A549 (cell line): ENCODE data around the gene UROC1. TPM values are rescaled to one million over a fixed set of nuclear protein-coding genes. Genes with fewer than 3 reads are reported as not detected.

ENCODE experiments used
- ATAC-seq, 2 experiments: fragments of 200-7000 bp in 1 of 2; fragments of >200 bp in 1 of 2; cut with Nextera tagmentation in 1 of 2; cut with Tn5 transposase in 1 of 2; 3 replicates each; pipeline versions ENCODE4 v1.8.0 to v1.9.1; 2018 to 2020; ENCODE audit warnings: mild to moderate bottlenecking in 1 of 2, moderate library complexity in 1 of 2
- CTCF ChIA-PET: fragments of 300-600 bp; sonication (Branson Sonifier 250); formaldehyde crosslinking; extraction: SDS; loops from one replicate; lab custom pipeline; 2021; ENCODE audit warnings: antibody characterized with exemption, inconsistent platforms; lab: Yijun Ruan, JAX
- POLR2A ChIA-PET: fragments of 350-600 bp; formaldehyde crosslinking; extraction: SDS; loops from one replicate; lab custom pipeline; 2021; ENCODE audit warnings: antibody characterized with exemption, inconsistent platforms; lab: Yijun Ruan, JAX
- DNase-seq, 2 experiments: peaks; one replicate each; pipeline versions ENCODE4 v3.0.0 to v3.0.0-alpha.2; 2011 to 2016; ENCODE audit warnings: low read depth in 1 of 2, low spot score in 1 of 2
- FAIRE-seq: peaks from 2 replicates; lab custom pipeline; 2011; peaks lifted over from hg19 to GRCh38; lab: Jason Lieb, UNC
- H3K27ac ChIP-seq, 2 experiments: fragments of >200 bp; sonication (Bioruptor Twin); formaldehyde crosslinking; 3 replicates each; pipeline ENCODE4 v1.5.1; 2016 to 2017
- H3K4me1 ChIP-seq: fragments of >200 bp; sonication (Bioruptor Twin); formaldehyde crosslinking; 3 replicates; pipeline ENCODE4 v1.6.1; 2016
- H3K4me2 ChIP-seq: fragments of >200 bp; sonication (Bioruptor Twin); formaldehyde crosslinking; 3 replicates; pipeline ENCODE4 v1.6.1; 2016
- H3K4me3 ChIP-seq: fragments of >200 bp; sonication (Bioruptor Twin); formaldehyde crosslinking; 3 replicates; pipeline ENCODE4 v1.5.1; 2016
- H3K9me3 ChIP-seq: fragments of >200 bp; sonication (Bioruptor Twin); formaldehyde crosslinking; 3 replicates; pipeline ENCODE4 v1.6.1; 2016
- CEBPB ChIP-seq, 2 experiments: fragments of >200 bp in 1 of 2; sonication (Bioruptor Twin) in 1 of 2; formaldehyde crosslinking in 1 of 2; IDR thresholded peaks; 2 replicates each; pipeline ENCODE4 v1.6.1; 2012 to 2016
- CHD4 ChIP-seq: fragments of 200-600 bp; sonication (generic); IDR thresholded peaks from 2 replicates; pipeline ENCODE4 v1.6.1; 2016; ENCODE audit warnings: antibody characterized with exemption, mild to moderate bottlenecking, borderline replicate concordance
- EHF ChIP-seq: fragments of 250-450 bp; sonication (Bioruptor Pico); IDR thresholded peaks from 2 replicates; pipeline ENCODE4 v1.5.0; 2020; ENCODE audit warnings: mild to moderate bottlenecking
- ELK1 ChIP-seq: fragments of 150-350 bp; IDR thresholded peaks from 2 replicates; pipeline ENCODE4 v1.6.1; 2014; ENCODE audit warnings: low read depth, mild to moderate bottlenecking, low read length
- EP300 ChIP-seq, 2 experiments: fragments of >200 bp; sonication (Bioruptor Twin); formaldehyde crosslinking; IDR thresholded peaks; 2 replicates in 1 of 2; 3 replicates in 1 of 2; pipeline ENCODE4 v1.6.1; 2016 to 2017
- GATA3 ChIP-seq: IDR thresholded peaks from 2 replicates; pipeline ENCODE4 v1.6.1; 2012; ENCODE audit warnings: borderline replicate concordance
- HES2 ChIP-seq: fragments of >200 bp; sonication (Bioruptor Twin); formaldehyde crosslinking; IDR thresholded peaks from 2 replicates; pipeline ENCODE4 v1.6.1; 2016
- HMGXB4 ChIP-seq: fragments of 250-450 bp; sonication (Bioruptor Pico); IDR thresholded peaks from 2 replicates; pipeline ENCODE4 v1.5.0; 2021; ENCODE audit warnings: mild to moderate bottlenecking, moderate library complexity, borderline replicate concordance
- HOXB13 ChIP-seq: fragments of 250-450 bp; sonication (Bioruptor Pico); IDR thresholded peaks from 2 replicates; pipeline ENCODE4 v1.5.0; 2020; ENCODE audit warnings: low read depth, mild to moderate bottlenecking, moderate library complexity
- HOXB5 ChIP-seq: fragments of 250-450 bp; sonication (Bioruptor Pico); IDR thresholded peaks from 2 replicates; pipeline ENCODE4 v1.5.0; 2020; ENCODE audit warnings: mild to moderate bottlenecking, moderate library complexity
- JUN ChIP-seq, 2 experiments: fragments of >200 bp; sonication (Bioruptor Twin); formaldehyde crosslinking; IDR thresholded peaks; 2 replicates in 1 of 2; 3 replicates in 1 of 2; pipeline ENCODE4 v1.6.1; 2016 to 2017
- PHF8 ChIP-seq: fragments of 200-600 bp; sonication (generic); IDR thresholded peaks from 2 replicates; pipeline ENCODE4 v1.6.1; 2016; ENCODE audit warnings: low read depth, mild to moderate bottlenecking, antibody characterized with exemption, moderate library complexity, borderline replicate concordance
- RARB ChIP-seq: fragments of 250-450 bp; sonication (Bioruptor Pico); IDR thresholded peaks from 2 replicates; pipeline ENCODE4 v1.8.0; 2021; ENCODE audit warnings: mild to moderate bottlenecking, moderate library complexity
- TFCP2L1 ChIP-seq: fragments of 250-450 bp; sonication (Bioruptor Pico); IDR thresholded peaks from 2 replicates; pipeline ENCODE4 v1.5.0; 2021; ENCODE audit warnings: mild to moderate bottlenecking
- ZSCAN20 ChIP-seq: fragments of 250-450 bp; sonication (Bioruptor Pico); IDR thresholded peaks from 2 replicates; pipeline ENCODE4 v1.8.0; 2022; ENCODE audit warnings: mild to moderate bottlenecking, moderate library complexity
- whole genome bisulfite sequencing: methylation state at CpG from one replicate; pipeline ENCODE4 v1.1.6; 2017; ENCODE audit errors: missing lambda C conversion rate; 5-methylcytosine and 5-hydroxymethylcytosine counted together
- polyA plus RNA-seq, 4 experiments: library from polyadenylated mRNA; depleted of rRNA in 3 of 4; stranded (reverse); fragments of >200 nt; fragmentation: RNase III in 1 of 4; extraction: RNeasy Plus Mini Kit Qiagen cat#74134 plus additional on column Dnase treatment in 1 of 4; gene quantifications; 2 replicates in 3 of 4; 3 replicates in 1 of 4; pipeline ENCODE4 v1.2.3, GENCODE V29; 2011 to 2017

UROC1 gene
- polyA plus RNA-seq, 2 of the 4 experiments (the other 2 are of a cell fraction) = not detected

- peak overlapping the region; percentile 99 to 100 for H3K27ac ChIP-seq
- no peak for FAIRE-seq
- DNase-seq = peak; percentile 35 to 57
- 0 out of 2 replicates have a peak, but pooled peaks have one; percentile 6 for TF ChIP-seq PHF8
- no peak for TF ChIP-seq TFCP2L1 (CRISPR knock-in tag)
- ChIA-PET CTCF (interaction anchor here (0.8 to 1.7 kb wide), 3 partner anchors 13 to 1072 kb away, joined by 3 to 4 read pairs (median 4); no protein-coding TSS in a partner anchor), POLR2A (interaction anchor here (1.0 to 1.6 kb wide), 2 partner anchors 14 to 230 kb away, joined by 3 to 7 read pairs; partner anchors contain the start of gene CHCHD6)
- peaks cover 29% of the 10 kb centered on the region for H3K4me1 ChIP-seq
- ATAC-seq = peak; percentile 42 to 57
- 64% methylated on average over 10 of the region's 72 CpGs for WGBS
- peak overlapping the region; percentile 95 for H3K4me2 ChIP-seq
- H3K9me3 ChIP-seq = no peaks in the 10 kb centered on the region
- peak overlapping the region; percentile 90 for H3K4me3 ChIP-seq
These were observed 42.8 kb downstream of the UROC1 start for GRCh38 chr3:126474498-126475412.

GRCh38 chr3:126473292-126474168 is 44.0 kb downstream of the UROC1 start:
- no peaks in the 10 kb centered on the region for H3K9me3 ChIP-seq
- TF ChIP-seq HMGXB4 (CRISPR knock-in tag) = no peak
- TF ChIP-seq ZSCAN20 (CRISPR knock-in tag) = no peak
- TF ChIP-seq EP300 (IDR thresholded peaks at IDR 0.05) = no peak
- TF ChIP-seq EHF (CRISPR knock-in tag) = no peak
- no peak for TF ChIP-seq HOXB5 (CRISPR knock-in tag)
- TF ChIP-seq ELK1 = no peak
- TF ChIP-seq RARB (CRISPR knock-in tag) = no peak
- TF ChIP-seq HOXB13 (CRISPR knock-in tag) = no peak
- TF ChIP-seq, all 56 proteins: peak for 0
- ChIA-PET POLR2A (no interaction called here), CTCF (interaction anchor here (1.6 to 1.7 kb wide), 2 partner anchors 12 to 20 kb away, joined by 4 read pairs; no protein-coding TSS in a partner anchor)
- ATAC-seq (no peak), FAIRE-seq (no peak), DNase-seq (no peak)
- Histone ChIP-seq H3K27ac (peak overlapping the region; percentile 65 to 84; a peak in 5 of 6 replicates), H3K4me3 (peak overlapping the region; percentile 90; the same call in 2 of the 3 replicates), H3K4me1 (peaks cover 29% of the 10 kb centered on the region), H3K4me2 (peak overlapping the region; percentile 95)
- 90% methylated on average over 14 of the region's 14 CpGs for WGBS

- ATAC-seq (peak; percentile 47 to 66; a peak in 4 of 6 replicates), DNase-seq (peak; percentile 62 to 73), FAIRE-seq (no peak)
- Histone ChIP-seq H3K4me2 (peak overlapping the region; percentile 95), H3K27ac (peak overlapping the region; percentile 65 to 84), H3K4me1 (peaks cover 29% of the 10 kb centered on the region), H3K9me3 (no peaks in the 10 kb centered on the region), H3K4me3 (peak overlapping the region; percentile 17)
- TF ChIP-seq GATA3 = peak; percentile 68
- peak in 1 of 2 experiments; percentile 32; a peak in 1 of 5 replicates for TF ChIP-seq JUN (IDR thresholded peaks at IDR 0.05)
- TF ChIP-seq CEBPB (IDR thresholded peaks at IDR 0.05) = peak; percentile 83 to 86
- peak; percentile 28; the same call in 1 of the 2 replicates for TF ChIP-seq HES2
- TF ChIP-seq CHD4 = no peak
- WGBS = 51% methylated on average over 8 of the region's 8 CpGs
- CTCF ChIA-PET = interaction anchor here (0.7 to 0.8 kb wide), 2 partner anchors 26 to 35 kb away, joined by 3 read pairs; no protein-coding TSS in a partner anchor
- POLR2A ChIA-PET = no interaction called here
These were observed 45.1 kb downstream of the UROC1 start for GRCh38 chr3:126472277-126473006.
